Keratinocyte (primary cell): Measurements from ENCODE around the gene ZFYVE16. TPM values are rescaled to one million over a fixed set of nuclear protein-coding genes. Genes with fewer than 3 reads are reported as not detected.
A peak's percentile ranks its signal among the peaks of the same experiment; 100 is the strongest.

Experiments
- DNase-seq: peaks from one replicate; pipeline ENCODE4 v3.0.0-alpha.2; 2011; ENCODE audit warnings: low read depth, missing footprints, low spot score
- FAIRE-seq: peaks from 2 replicates; lab custom pipeline; 2011; peaks lifted over from hg19 to GRCh38; lab: Jason Lieb, UNC
- H2AFZ ChIP-seq: 2 replicates; pipeline ENCODE4 v1.6.0; 2012; ENCODE audit warnings: low read length, control low read depth, inconsistent platforms; ENCODE audit not compliant: control insufficient read depth
- H3K27ac ChIP-seq: 2 replicates; pipeline ENCODE4 v1.5.1; 2011; ENCODE audit warnings: low read length; ENCODE audit not compliant: control insufficient read depth, insufficient read depth
- H3K27me3 ChIP-seq: 3 replicates; pipeline ENCODE4 v1.6.0; 2011; ENCODE audit warnings: low read length; ENCODE audit not compliant: control insufficient read depth, insufficient read depth; ENCODE audit errors: extremely low read depth
- H3K36me3 ChIP-seq, 2 experiments: 2 replicates in 1 of 2; 3 replicates in 1 of 2; pipeline ENCODE4 v1.5.1; 2011; ENCODE audit warnings: low read length in 2 of 2, mild to moderate bottlenecking in 1 of 2; ENCODE audit not compliant: control insufficient read depth in 2 of 2, insufficient read depth in 2 of 2; ENCODE audit errors: extremely low read depth in 1 of 2
- H3K4me1 ChIP-seq: 3 replicates; pipeline ENCODE4 v1.5.1; 2011; ENCODE audit warnings: low read length; ENCODE audit not compliant: control insufficient read depth, insufficient read depth; ENCODE audit errors: extremely low read depth
- H3K4me2 ChIP-seq: 3 replicates; pipeline ENCODE4 v1.6.0; 2011; ENCODE audit warnings: low read depth, low read length; ENCODE audit not compliant: control insufficient read depth, insufficient read depth; ENCODE audit errors: extremely low read depth
- H3K4me3 ChIP-seq, 3 experiments: fragments of 200-600 bp in 1 of 3; sonication (generic) in 1 of 3; 2 replicates in 2 of 3; 3 replicates in 1 of 3; pipeline ENCODE4 v1.5.1; 2011 to 2016; ENCODE audit warnings: low read length in 3 of 3, mild to moderate bottlenecking in 3 of 3, control low read depth in 2 of 3, inconsistent platforms in 1 of 3, low read depth in 1 of 3, mixed read lengths in 1 of 3, mixed run types in 1 of 3, moderate library complexity in 1 of 3; ENCODE audit not compliant: control insufficient read depth in 2 of 3, insufficient read depth in 2 of 3; ENCODE audit errors: extremely low read depth in 1 of 3
- H3K79me2 ChIP-seq: 2 replicates; pipeline ENCODE4 v1.6.0; 2012; ENCODE audit warnings: low read length; ENCODE audit not compliant: control insufficient read depth, insufficient read depth
- H3K9ac ChIP-seq: 3 replicates; pipeline ENCODE4 v1.6.0; 2011; ENCODE audit warnings: low read length; ENCODE audit not compliant: control insufficient read depth, insufficient read depth; ENCODE audit errors: extremely low read depth
- H3K9me1 ChIP-seq: 3 replicates; pipeline ENCODE4 v1.6.0; 2011; ENCODE audit warnings: low read length; ENCODE audit not compliant: control insufficient read depth, insufficient read depth; ENCODE audit errors: extremely low read depth
- H3K9me3 ChIP-seq: 2 replicates; pipeline ENCODE4 v1.5.1; 2012; ENCODE audit warnings: low read depth, low read length; ENCODE audit not compliant: control insufficient read depth
- H4K20me1 ChIP-seq: 3 replicates; pipeline ENCODE4 v1.6.0; 2011; ENCODE audit warnings: low read length; ENCODE audit not compliant: control insufficient read depth, insufficient read depth; ENCODE audit errors: extremely low read depth
- CTCF ChIP-seq, 3 experiments: IDR thresholded peaks in 1 of 3; conservative IDR thresholded peaks in 1 of 3; optimal IDR thresholded peaks in 1 of 3; 2 replicates in 2 of 3; 3 replicates in 1 of 3; pipeline versions ENCODE3 to v1.5.1; 2011; ENCODE audit warnings: low read length in 3 of 3, mild to moderate bottlenecking in 3 of 3, moderate library complexity in 2 of 3, control low read depth in 1 of 3, inconsistent platforms in 1 of 3; ENCODE audit not compliant: insufficient read depth in 2 of 3; ENCODE audit errors: extremely low read depth in 1 of 3
- EZH2 ChIP-seq: IDR thresholded peaks from one replicate; pipeline ENCODE4 v1.6.1; 2012; ENCODE audit warnings: inconsistent platforms, mild to moderate bottlenecking, low read length, moderate library complexity
- dilution Hi-C: fragments of 300-500 bp; cut with MboI; formaldehyde crosslinking; loops from one replicate; pipeline ENCODE4 v1.7.0; 2020; ENCODE audit warnings: low sequenced_read_pairs; ENCODE audit not compliant: extremely low pct_ligation_motif_present
- polyA plus RNA-seq, 5 experiments: library from polyadenylated mRNA; depleted of rRNA in 3 of 5; stranded (reverse) in 3 of 5; stranded (forward) in 1 of 5; unstranded in 1 of 5; fragments of >200 nt; gene quantifications; 1 replicate in 1 of 5; 2 replicates in 3 of 5; 3 replicates in 1 of 5; pipeline versions ENCODE4 v1.2.1 to v1.2.3, GENCODE V29; 2011 to 2012; ENCODE audit warnings: missing spikeins in 2 of 5, low read depth in 1 of 5, low replicate concordance in 1 of 5

ZFYVE16 gene
- polyA plus RNA-seq, 1 donor (not counting 4 experiments of a cell fraction or from before 2014, with no cell fraction given), result 13.5 TPM

DNA sequence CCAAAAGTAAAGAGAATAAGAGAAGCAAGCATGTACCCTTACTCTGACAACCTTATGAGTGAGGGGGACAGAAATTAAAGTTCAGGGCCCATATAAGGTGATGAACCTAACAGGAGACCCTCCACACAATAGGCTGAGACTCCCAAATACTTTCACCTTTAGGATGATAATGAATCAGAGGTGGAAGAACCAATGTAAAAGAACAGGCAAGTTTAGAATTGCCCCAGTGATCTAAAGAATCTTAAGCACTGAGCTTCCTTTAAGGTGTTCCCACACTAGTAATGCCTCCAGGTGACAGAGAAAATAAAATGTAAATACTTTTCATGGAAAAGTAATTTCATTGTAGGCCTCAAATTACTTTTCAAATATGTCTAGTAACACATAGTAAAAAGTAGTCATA is 71.8 kb downstream of the ZFYVE16 start:
- DNase-seq (no peak), FAIRE-seq (peak; percentile 59)
- Histone ChIP-seq H3K9me3 (no peaks in the 10 kb centered on the region), H3K4me2 (peak overlapping the region; percentile 52), H3K4me1 (peaks cover 17% of the 10 kb centered on the region), H3K27me3 (no peaks in the 10 kb centered on the region), H3K79me2 (no peaks in the 10 kb centered on the region), H3K27ac (peak overlapping the region; percentile 60), H3K36me3 (peaks cover 0 to 4% of the 10 kb centered on the region in 2 experiments), H3K9me1 (no peaks in the 10 kb centered on the region), H3K4me3 (peak overlapping the region in 1 of 3 experiments; percentile 19), H3K9ac (peak overlapping the region; percentile 37), H2AFZ (no peak overlapping the region), H4K20me1 (no peaks in the 10 kb centered on the region)
- dilution Hi-C loops, result no loop called here
- TF ChIP-seq EZH2, result no peak
- no peak for TF ChIP-seq CTCF (optimal IDR thresholded peaks at IDR 0.05 in 1 of 3, IDR thresholded peaks at IDR 0.05 in 1 of 3, conservative IDR thresholded peaks at IDR 0.05 in 1 of 3; ENCODE audit: extremely low read depth in 1 of 3, insufficient read depth in 2 of 3, low read length in 3 of 3)

- H3K36me3 ChIP-seq, result no peaks in the 10 kb centered on the region
- dilution Hi-C loops, result no loop called here
Observed at GRCh38 chr5:80480354-80480753, 72.5 kb downstream of the ZFYVE16 start.

More at GRCh38 chr5:80480354-80480753, 72.5 kb downstream of the ZFYVE16 start:
- H3K27me3 ChIP-seq, result no peaks in the 10 kb centered on the region
- H3K9me1 ChIP-seq, result no peaks in the 10 kb centered on the region
- H4K20me1 ChIP-seq, result no peaks in the 10 kb centered on the region
- H3K27ac ChIP-seq, result peak overlapping the region; percentile 60
- H3K4me2 ChIP-seq, result peak overlapping the region; percentile 52
- H3K4me3 ChIP-seq, result no peak overlapping the region
- H2AFZ ChIP-seq, result no peak overlapping the region
- peaks cover 17% of the 10 kb centered on the region for H3K4me1 ChIP-seq
- no peak for DNase-seq
- no peak for FAIRE-seq
- H3K79me2 ChIP-seq, result no peaks in the 10 kb centered on the region
- peak overlapping the region; percentile 37 for H3K9ac ChIP-seq
- TF ChIP-seq EZH2, result no peak
- TF ChIP-seq CTCF (optimal IDR thresholded peaks at IDR 0.05 in 1 of 3, IDR thresholded peaks at IDR 0.05 in 1 of 3, conservative IDR thresholded peaks at IDR 0.05 in 1 of 3; ENCODE audit: extremely low read depth in 1 of 3, insufficient read depth in 2 of 3, low read length in 3 of 3), result no peak
- no peaks in the 10 kb centered on the region for H3K9me3 ChIP-seq
